ENCODE data around the gene SIX1. TPM values are rescaled to one million over a fixed set of nuclear protein-coding genes. Genes with fewer than 3 reads are reported as not detected.

Gene SIX1
- total RNA-seq, 1 donor from 2014 or later: 5.2 TPM

GRCh38 chr14:60646226-60646818, 3.0 kb downstream of the SIX1 start:
- ATAC-seq (no peak), DNase-seq (ENCODE audit: low spot score) (no peak)
- intact Hi-C loops (cut with DNase I): loop anchor here (10.0 kb wide), 1 partner anchor 1432 kb away; no protein-coding TSS in a partner anchor

DNA sequence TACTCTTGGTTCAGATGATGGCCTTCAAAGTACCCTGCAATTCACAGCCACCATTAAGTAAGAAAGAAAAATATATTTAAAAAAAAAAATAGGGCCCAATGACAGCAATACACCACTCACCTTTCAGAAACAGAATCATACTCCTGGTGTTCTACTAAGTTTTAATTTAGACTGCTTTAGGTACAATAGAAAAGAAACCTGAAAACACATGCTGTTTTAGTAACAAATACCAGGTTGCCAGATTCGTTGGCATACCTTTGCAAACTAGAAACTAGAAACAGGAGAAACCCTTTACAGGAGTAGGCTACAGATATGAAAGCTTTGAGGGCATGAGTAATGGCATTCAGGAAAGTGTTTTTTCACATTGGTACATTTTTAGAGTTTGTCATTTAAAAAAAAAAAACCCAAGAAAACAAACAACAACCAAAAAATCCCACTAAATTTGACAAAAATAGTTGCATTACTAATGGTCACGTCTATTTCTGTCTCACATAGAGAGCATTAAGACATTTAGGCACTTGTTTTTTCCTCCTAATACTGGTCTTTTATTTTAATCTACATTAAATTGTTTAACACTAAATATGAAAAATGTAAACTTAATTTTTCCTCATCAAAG, 4.0 kb downstream of the SIX1 start:
- intact Hi-C loops (cut with DNase I): loop anchor here (10.0 kb wide), 1 partner anchor 1430 kb away; no protein-coding TSS in a partner anchor
- no peak for ATAC-seq
- no peak for DNase-seq (ENCODE audit: low spot score)

DNA sequence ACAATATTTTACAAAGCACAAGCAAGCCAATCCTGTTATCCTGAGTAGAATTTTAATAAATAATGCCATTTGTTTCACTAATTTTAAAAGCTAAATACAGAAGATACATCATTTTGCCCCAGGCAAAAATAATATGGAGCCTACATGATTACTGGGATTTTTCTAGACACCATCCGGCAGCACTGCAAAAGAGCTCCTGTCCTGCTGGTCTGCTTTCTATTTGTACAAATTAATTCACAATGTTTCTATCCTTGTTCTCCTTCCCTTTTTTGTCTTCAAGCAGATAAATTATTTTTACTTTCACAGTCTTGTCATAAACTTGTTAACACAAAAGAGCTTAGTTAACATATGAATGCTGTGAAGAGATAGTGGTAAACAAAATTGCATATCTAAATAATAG, 4.6 kb downstream of the SIX1 start:
- no peak for ATAC-seq
- DNase-seq (ENCODE audit: low spot score): no peak
- intact Hi-C loops (cut with DNase I): loop anchor here (10.0 kb wide), 1 partner anchor 1430 kb away; no protein-coding TSS in a partner anchor

DNA sequence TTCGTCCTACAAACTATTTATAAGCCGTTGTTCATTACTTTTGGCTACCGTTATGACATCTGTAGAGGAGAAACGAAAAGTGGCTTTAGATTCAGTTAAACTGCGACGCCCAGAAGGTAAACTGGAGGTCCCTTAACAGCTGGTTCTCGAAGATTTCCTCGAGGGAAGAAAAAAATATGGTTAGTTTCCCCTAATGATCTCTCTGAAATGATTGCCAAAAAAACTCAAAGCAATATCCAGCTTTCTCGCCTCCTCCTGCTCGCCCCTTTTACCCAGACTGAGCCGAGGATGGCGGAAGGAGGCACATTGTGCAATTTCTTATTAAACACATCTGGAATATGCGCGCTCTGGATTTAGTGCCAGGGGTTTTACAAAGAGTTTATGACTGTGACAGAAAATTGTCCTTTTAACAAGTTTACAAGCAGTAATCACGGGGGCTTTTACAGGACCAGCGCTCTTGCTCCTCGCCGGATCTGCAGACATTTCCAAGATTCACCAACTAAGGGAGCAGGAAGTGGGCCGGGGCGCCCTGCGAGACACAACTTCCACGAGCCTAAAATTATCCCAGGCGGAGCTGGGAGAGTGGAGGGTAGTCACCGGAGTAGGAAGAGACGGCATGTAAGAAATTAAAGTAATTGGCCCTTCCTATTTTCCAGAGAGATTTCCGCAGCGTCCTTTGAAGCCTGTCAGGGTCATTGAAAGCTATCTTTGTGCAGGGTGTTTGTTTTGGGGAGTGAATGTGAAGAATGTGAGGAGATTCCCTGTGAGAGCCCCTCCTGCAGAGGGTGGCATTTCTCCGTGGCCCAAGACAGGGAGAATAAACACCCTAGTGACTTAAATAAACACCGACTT, 5.6 kb downstream of the SIX1 start:
- ATAC-seq (no peak), DNase-seq (ENCODE audit: low spot score) (no peak)
- intact Hi-C loops (cut with DNase I): loop anchor here (10.0 kb wide), 1 partner anchor 1429 kb away; no protein-coding TSS in a partner anchor

DNA sequence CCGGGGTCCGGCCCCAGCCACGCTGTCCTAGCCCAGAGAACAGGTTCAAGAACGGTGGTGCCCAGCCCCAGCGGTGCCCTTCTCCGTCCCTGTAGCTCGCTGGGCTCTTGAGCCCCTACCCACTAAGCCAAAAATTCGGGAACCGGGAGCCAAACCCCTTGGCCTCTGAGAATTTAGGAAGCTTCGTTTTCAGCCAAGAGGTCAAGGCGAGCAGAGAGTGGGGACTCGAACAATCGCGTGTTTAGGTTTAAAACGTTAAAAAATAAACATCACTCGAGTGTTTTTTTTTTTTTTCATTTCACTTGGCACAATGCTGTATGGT, 6.2 kb downstream of the SIX1 start:
- no peak for ATAC-seq

DNA sequence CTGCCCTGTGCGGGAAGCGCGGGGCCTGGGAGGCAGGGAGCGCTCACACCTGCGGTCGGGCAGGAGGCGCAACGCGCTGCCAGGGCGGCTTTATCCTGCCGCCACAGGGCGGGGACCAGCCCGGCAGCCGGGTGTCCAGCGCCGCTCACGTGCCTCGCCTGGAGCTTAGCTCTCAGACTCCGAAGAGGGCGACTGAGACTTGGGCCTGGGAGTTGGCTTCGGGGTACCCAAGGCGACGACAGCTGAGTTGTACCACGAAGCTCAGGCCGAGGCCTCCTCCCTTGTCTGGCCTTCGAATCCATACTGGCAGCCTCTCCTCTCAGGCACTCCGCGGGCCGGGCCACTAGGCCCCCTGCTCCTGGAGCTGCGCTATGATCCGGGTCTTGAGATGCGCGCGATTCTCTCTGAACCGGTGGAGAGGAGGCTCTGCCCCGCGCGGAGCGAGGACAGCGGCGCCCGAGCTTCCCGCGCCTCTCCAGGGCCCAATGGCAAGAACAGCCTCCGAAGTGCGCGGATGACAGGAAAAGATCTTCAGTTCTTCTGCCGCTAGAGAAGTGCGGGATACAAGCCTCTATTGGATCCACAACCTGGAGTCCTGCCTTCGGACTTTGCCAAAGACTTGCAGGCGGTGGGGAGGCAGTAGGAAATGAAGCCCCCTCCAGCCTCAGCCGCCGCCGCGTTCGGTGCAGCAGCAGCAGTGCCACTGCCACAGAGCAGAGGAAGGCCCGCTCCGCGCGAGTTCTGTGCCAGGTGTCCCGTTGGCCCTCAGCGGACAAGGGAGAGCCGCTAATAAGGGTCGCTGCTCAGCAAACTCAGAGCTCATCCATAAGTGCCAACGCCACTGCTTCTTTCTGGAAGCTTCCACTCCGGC, 6.8 kb downstream of the SIX1 start:
- DNase-seq (ENCODE audit: low spot score) (no peak), ATAC-seq (no peak)
- intact Hi-C loops (cut with DNase I): loop anchor here (10.0 kb wide), 1 partner anchor 1428 kb away; no protein-coding TSS in a partner anchor

More for the DNA sequence above, 6.2 kb downstream of the SIX1 start:
- intact Hi-C loops (cut with DNase I): loop anchor here (10.0 kb wide), 1 partner anchor 1428 kb away; no protein-coding TSS in a partner anchor
- DNase-seq (ENCODE audit: low spot score): no peak

GRCh38 chr14:60641742-60642269, 7.5 kb downstream of the SIX1 start:
- intact Hi-C loops (cut with DNase I): loop anchor here (10.0 kb wide), 1 partner anchor 1427 kb away; no protein-coding TSS in a partner anchor
- ATAC-seq (no peak), DNase-seq (ENCODE audit: low spot score) (no peak)

GRCh38 chr14:60640859-60641741, 8.2 kb downstream of the SIX1 start:
- ATAC-seq: no peak
- intact Hi-C loops (cut with DNase I): loop anchor here (10.0 kb wide), 1 partner anchor 1426 kb away; no protein-coding TSS in a partner anchor
- no peak for DNase-seq (ENCODE audit: low spot score)

- no peak for DNase-seq (ENCODE audit: low spot score)
- intact Hi-C loops (cut with DNase I): loop anchor here (10.0 kb wide), 1 partner anchor 1425 kb away; no protein-coding TSS in a partner anchor
- ATAC-seq: no peak
Observed at GRCh38 chr14:60639674-60640073, 9.6 kb downstream of the SIX1 start.

- intact Hi-C loops (cut with DNase I): no loop called here
- ATAC-seq: peak; percentile 86
- no peak for DNase-seq (ENCODE audit: low spot score)
Observed at GRCh38 chr14:60637479-60638315, 11.6 kb downstream of the SIX1 start.

- intact Hi-C loops (cut with DNase I): no loop called here
- DNase-seq (ENCODE audit: low spot score) (no peak), ATAC-seq (no peak)
Observed at GRCh38 chr14:60636879-60637478, 12.3 kb downstream of the SIX1 start.

DNA sequence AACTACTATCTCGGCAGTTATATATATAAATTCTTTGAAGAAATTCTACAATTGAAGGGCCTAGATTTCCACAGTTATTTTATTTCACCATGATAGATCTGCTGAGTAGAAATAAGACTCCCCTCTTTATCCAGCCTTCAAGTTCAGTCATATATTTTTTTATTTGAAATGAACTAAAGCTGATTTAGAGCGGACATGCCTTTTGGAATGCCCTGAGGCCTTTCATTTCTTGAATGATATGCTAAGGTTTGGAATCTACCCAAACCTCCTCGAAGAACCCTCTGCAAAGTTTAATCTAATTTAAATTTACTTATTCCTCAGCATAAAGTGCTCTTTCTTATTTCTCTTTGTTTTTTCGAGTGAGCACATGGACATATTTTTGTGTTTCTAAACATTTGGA, 15.1 kb downstream of the SIX1 start:
- DNase-seq (ENCODE audit: low spot score) (no peak), ATAC-seq (no peak)
- intact Hi-C loops (cut with DNase I): no loop called here

DNA sequence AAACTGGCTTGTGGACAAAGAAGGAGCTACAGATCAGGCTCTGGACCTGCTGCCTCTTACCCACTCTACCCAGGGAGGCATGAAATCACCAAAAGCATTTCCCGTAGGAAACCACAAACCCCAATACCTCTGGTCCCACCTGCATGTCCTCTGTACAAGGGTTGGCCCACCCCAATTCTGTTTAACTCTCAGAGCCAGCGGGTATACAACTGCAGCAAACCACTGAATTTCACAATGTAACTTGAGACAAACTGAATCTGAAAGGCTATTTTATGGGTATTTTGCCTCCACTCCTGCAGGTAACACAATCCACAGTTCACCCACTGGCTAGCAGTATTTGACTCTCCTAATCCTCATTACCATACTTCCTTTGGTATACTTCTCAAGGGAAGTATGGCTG, 16.5 kb downstream of the SIX1 start:
- intact Hi-C loops (cut with DNase I): no loop called here
- no peak for DNase-seq (ENCODE audit: low spot score)
- no peak for ATAC-seq

- ATAC-seq: no peak
Observed at GRCh38 chr14:60632257-60632656, 17.0 kb downstream of the SIX1 start.

DNA sequence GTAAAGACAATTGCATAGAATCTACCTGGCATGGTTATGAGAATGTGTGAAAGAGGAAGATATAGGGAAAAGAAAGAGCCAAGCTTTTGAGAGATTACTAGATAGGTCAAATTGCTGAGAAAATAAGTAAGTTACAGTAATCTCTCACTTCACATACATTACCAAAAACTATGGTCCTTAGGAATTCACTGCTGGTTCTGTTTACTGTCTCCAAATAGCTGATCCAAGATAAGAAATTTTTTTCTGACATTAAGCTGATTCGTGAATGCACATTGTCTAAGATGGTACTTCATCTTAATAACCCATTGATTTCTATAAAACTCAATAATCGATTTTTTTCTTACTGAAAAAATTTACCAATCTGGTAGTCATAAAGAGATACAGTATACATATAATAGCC, 17.4 kb downstream of the SIX1 start:
- ATAC-seq: no peak
- DNase-seq (ENCODE audit: low spot score): no peak
- intact Hi-C loops (cut with DNase I): no loop called here

More at GRCh38 chr14:60632257-60632656, 17.0 kb downstream of the SIX1 start:
- intact Hi-C loops (cut with DNase I): no loop called here
- no peak for DNase-seq (ENCODE audit: low spot score)

DNA sequence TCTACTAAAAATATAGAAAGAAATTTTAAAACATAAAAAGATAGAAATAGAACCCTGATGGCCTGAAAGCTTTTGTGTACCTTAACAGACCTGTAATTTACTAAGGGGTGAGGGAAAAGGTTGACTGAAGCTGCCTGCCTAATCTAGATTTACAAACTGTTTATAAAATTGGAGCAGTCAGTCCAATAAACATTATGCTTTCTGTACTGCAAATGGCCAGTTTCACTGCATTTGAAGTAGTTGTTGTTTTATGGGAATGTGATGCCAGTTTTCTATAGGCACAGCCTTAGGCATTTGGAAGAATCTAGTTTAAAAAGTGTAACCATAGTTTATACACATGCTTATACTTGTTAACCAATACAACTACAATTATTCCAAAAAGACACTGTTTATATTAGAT, 19.1 kb downstream of the SIX1 start:
- no peak for DNase-seq (ENCODE audit: low spot score)
- intact Hi-C loops (cut with DNase I): no loop called here
- no peak for ATAC-seq
